EH (cell line): ENCODE measurements around the gene GOLGB1.
"Not testable (repeated sequence)": the region's sequence is repeated elsewhere in the genome, so short reads cannot be mapped to it uniquely, and the experiment has no call there.

Source experiments
- DNase-seq: peaks from one replicate; pipeline ENCODE4 v3.0.0-alpha.2; 2015; ENCODE audit warnings: low read depth

The GOLGB1 gene

DNA sequence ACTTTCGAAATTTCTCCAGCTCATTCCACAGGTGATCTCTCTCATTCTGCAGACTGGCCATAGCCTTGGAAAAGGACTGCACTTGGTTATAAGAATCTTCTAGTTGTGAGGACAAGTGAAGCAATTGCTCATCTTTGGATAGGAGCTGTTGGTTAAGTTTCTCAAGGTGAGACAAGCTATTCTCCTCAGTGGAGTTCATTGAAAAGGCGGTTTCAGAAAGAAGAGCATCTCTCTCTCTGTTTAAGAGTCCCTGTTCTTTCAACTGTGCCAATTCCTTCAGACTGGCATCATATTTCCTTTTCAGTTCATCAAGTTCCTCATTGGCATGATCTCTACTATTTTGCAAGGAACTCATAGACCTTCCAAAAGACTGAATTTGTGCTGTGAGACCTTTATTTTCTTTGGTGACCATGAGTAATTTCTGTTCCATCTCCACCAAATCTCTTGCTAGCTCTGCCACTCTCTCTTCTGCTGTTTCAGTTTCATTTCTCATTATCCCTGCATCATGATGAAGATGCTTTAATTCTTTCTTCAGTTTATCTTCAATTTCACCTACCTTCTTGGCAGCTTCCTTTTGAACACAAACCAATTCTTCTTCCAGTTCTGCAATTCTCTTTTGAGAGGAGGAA is 58.6 kb downstream of the GOLGB1 start:
- DNase-seq = no peak

DNA sequence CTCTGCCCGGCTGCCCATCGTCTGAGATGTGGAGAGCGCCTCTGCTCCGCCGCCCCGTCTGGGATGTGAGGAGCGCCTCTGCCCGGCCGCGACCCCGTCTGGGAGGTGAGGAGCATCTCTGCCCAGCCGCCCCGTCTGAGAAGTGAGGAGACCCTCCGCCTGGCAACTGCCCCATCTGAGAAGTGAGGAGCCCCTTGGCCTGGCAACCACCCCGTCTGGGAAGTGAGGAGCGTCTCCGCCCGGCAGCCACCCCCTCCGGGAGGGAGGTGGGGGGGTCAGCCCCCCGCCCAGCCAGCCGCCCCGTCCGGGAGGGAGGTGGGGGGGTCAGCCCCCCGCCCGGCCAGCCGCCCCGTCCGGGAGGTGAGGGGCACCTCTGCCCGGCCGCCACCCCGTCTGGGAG is 60.8 kb downstream of the GOLGB1 start:
- not testable (repeated sequence) for DNase-seq

DNA sequence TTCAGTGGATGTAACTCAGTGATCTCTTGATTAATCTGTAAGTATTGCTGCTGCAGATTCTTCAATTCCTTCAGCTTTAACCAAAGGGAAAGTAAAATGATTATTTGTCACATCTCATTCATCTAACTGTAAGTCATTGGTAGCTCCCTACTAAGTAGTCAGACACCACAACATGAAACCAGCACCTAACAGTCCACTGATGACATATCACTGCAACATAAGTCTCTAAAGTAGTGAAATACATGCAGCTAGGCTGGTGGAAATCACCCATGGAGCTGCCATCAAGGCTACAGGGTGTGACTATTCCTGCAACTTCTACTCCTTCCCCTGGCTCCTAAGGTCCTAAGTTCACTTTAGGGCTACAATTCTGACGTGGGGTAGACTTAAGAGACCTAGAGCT is 67.7 kb downstream of the GOLGB1 start:
- DNase-seq = no peak

DNA sequence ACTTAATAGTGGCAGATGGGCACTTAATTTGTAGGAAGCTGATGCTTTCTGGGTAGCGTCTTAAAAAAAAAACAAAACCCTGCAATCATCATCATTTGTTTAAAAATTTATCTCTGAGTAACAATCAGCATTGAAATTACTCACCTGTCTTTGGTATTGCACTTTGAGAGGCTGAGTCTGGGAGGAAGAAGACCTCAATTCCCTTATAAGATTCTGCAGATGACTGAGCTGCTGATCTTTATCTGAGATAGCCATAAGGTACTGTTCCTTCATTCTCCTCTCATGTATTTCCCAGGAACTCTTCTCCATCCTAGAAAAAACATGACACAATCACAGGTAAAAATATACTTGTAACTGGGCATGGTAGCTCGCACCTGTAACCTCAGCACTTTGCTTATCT is 72.4 kb downstream of the GOLGB1 start:
- DNase-seq = no peak

DNA sequence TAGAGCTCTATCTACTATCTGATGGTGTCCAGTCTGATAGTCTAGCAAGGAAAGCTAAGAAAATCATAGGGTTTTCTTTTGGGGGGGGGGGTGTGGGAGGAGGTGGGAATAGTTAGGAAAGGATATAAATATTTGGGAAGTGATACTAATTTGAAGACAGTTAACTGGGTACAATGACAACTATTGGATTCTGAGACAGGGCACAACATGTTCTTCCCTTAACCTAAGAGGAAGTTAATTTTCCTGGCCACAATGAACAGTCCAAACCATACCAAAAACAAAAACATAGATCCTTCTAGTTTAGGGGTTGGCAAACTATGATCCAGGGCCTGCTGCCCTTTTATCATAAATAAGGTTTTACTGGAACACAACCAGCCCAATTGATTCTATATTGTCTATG is 78.9 kb downstream of the GOLGB1 start:
- no peak for DNase-seq

DNA sequence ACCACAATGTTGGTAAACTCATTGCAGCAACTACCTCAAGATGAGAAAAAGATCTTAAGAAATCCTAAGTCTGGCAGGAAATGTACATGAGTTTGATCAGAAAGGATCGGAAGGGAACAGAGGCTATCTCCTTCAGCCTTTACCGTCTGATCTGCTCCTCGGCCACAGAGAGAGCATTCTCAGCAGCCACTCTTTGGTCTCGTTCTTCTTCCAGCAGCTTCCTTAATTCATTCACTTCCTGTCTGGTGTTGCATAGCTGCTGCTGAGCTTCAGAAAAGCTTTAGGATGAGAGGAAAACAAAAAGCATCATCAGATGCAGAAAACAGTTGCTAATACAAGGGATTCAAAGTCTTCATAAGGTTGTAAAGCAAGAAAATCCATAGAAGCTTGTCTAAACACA is 82.2 kb downstream of the GOLGB1 start:
- no peak for DNase-seq

DNA sequence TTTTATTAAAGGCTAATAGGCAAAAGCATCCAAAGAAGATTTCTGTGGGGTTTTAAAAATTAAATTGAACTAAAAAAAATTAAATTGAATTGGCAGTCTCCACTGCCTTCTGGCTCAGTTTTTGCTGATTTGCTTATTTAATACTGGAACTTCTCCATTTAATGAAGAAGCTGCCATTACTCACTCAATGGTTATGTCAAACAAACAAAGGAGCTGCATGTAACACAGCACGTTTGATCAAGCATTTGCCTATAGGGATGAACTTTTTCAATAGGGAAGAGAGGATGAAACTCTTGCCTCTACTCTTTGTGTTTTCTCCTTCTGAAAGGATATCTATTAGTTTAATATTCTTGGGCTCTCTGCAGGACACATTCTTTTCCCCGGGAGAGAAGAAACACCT is 84.1 kb downstream of the GOLGB1 start:
- DNase-seq = no peak

DNA sequence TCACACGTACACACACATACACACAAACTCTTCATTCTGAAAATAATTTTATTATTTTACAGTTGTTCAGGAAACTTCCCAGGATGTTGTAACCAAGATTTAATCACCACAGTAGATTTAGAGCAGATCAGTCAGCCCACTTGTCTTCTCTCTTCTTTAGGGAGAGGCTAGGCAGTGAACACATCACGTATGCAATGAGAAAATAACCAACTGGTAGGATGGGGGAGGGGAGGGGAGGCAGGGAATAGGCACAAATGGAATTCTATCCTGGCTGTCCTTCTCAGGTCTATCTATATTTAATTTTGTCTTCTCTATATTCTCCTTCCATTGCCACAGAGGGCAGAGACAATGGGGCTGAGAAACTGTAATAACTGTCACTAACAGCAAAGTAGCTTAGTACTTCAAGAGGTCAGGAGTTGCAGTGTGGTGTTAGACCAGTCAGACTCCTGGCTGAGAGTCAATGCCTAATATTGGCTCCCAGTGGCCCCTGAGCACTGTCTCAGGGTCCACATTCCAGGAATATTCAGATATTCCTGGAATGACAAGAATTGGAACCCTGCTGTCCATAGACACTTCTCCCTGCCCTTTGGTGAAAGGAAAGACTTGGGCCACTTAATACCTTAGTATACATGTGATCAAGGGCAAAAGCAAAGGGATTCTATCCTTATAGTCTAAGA is 86.2 kb downstream of the GOLGB1 start:
- DNase-seq = peak; percentile 25

DNA sequence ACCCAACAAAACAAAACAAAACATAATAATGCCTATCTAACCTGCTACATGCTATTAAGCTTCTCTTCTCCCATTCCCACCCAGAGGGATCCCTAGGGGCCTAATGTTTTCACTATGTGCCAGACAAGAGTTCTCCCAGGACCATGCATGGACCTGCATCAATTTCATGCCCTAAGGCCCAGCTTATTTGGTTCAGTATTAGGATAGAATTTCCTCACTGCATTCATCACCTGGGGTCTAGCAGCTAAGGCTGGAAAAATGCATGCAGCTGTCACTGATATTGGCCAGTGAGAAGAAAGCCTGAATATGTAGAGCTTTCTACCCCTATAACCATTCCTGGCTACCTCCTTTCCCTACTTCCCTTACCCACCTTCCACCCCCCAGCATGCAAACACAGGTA is 86.8 kb downstream of the GOLGB1 start:
- DNase-seq = no peak

DNA sequence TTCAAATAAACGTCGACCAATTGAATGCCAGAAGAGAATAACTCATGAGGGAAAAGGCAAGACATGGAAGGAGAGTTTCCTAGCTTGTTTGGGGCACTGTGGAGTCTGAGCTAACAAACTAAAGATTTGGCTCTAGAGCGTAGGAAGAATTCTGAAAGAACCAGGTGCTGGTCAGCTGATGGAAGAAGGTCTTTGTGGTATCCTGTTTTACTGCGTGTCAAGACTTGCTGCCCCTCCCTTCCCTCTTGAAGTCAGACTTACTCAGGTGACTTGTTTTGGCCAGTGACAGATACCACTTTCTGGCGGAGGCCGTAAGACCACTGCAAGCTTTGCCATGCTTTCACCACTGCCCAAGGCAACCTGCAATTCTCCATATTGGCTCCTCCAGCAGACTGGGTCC is 88.2 kb downstream of the GOLGB1 start:
- DNase-seq = no peak

DNA sequence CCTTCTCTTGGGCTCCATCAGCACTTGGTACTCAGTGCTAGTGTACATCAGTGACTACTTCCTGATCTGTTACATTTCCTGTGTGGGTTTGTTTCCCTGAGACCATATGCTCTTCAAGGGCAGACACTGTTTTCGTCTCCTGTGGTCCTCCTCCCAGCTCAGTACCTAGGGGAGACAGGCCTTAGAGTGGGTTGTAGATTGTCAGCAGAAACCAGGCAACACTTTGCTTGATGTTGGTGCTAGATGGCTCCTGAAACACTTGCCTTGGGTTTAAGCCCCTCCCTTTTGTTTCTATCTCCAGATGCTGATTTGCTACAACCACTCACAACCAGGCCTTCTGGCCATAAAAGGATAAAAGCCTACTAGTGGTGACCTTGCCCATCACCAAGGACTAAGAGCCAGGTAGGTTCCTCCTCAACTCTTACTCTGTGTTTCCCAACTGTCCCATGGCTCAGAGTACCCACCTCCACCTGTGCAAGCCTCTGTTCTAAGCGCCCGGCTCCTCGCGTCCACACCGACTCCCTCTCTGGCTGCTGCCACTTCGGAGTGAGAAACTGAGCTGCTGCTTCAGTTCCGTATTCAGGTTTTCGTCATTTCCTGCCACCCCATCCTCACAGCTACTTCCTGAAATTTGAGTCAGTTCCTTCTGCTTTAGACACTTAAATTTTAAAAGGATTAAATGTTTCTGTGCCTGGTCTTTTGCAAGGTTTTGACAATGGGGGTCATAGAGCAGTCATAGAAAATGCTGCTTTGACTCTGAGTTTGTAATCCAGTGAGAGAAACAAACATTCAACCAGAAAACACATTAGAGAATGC is 89.0 kb downstream of the GOLGB1 start, which contains the start of gene HCLS1:
Gene HCLS1, minus strand, starts transcription at position 548 of the 816 bp plus-strand sequence. CDS start 2,556 bp downstream, outside the sequence.
- DNase-seq = peak; percentile 35

DNA sequence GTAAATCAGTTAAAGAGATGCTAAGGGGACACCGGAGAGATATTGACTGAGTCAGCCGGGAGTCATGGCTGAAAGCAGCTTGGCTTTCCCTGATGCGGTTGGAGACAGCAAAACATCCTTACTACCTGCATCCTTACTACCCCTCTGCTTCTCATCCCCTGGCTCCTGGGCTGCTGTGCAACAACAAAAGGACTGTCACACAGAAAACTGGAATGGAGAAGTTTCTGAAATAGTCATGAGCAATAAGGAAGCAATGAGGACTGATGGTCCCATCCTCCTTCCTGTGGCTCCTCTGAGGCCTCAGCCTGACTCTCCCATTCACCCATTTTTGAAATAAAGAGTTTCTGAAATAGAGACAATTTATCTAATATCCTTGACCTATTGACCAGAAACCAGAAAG is 90.0 kb downstream of the GOLGB1 start:
- no peak for DNase-seq

DNA sequence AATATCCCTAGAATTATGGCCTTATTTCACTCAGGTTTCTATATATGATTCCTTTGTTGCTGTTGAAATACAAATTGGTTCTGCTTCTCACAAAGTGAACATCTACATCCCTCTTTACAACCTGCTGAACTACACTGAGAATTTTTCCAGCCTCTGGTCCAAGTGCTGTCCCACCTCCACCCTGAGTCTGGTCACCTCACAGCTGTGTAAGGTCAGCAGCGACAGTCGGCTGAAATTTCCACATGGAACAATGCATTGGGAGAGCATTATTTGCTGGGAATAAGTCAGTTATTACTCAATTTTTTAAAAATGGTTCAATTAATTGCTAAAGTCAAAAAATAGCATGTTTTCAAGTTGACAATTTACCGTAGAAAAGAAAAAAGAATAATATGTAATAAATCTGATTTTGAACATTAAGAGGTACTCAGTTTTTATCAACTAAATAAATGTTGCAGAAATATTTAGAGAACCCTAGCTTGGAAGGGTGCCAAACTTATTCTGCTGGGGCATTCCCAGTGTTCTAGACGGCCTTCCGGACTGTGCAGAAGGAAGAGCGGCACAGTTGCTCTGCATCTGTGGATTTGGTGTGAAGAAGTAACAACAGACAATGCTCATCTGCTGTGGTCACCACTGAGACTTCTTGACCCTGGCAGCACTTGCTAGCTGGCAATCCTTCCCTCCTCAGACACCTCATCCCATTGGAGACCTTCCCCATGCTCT is 90.7 kb downstream of the GOLGB1 start:
- DNase-seq = no peak

DNA sequence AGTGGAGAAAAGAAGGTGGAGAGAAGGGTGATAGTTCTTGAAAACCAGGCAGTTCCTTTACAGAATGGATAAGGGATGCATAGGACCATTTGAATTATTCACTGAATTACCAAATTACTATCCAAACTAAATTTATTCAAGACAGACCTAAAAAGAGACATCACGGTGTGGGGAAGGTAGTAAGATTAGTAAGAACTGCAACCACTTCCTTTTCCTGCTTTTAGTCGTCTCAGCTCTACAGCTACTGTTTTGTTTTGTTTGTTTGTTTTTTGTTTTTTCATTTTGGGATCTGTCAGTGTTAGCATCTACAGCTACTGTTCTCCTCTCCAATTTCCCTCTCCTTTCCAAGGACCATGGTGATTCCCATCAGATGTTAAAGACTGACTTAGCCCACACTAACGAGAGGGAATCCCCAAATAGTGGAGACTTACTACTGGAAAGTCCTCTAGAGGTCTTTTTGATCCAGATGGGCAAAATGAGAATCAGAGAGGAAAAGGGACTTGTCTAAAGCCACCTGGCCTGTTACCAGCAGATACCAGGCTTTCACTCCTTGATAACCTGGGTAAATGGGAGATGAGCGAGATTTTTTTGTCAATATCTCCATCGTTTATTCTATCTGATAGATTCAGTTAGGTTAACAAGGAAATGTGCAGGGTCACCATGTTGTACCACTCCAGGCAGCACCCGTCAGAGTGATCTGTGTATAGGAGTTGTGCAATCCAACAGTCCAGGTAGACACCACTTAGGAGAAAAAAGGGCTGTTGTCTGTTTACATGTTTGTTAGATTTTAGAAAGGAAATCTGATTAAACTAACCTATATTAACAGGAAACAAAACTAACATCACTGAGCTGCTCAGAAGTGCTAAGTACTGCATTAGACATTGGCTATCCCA is 94.8 kb downstream of the GOLGB1 start:
- DNase-seq = no peak

DNA sequence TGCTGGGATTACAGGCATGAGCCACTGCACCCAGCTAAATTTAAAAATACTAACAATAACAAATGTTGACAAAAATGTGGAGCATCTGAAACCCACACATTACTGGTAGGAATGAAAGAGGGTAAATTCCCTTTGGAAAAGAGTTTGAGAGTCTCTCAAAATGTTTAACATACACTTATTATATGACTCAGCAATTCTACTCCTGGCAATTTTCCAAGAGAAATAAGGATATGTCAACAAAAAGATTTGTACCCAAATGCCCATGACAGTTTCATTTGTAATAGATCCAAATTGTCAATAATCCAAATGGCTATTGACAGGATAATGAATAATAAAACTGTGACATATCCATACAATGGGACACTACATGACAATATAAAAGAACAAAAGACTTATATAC is 97.9 kb downstream of the GOLGB1 start:
- peak; percentile 24 for DNase-seq

DNA sequence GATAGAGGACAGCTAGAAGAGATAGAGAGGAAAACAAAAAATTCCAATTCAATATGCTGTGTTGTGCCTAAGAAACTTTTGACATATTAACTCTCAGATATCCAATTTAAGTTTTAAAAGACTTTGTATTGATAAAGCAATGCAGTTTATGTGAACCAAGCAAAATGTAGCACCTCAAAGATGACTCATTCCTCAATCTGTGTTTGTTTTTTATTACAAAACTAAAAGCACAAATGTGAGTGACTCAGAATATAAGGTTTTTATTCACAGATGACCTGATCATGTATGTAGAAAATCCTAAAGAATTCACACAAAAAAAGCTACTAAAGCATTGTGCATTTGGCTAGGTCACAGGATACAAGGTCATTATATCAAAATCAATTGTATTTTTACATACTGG is 99.9 kb downstream of the GOLGB1 start:
- peak; percentile 8 for DNase-seq

DNA sequence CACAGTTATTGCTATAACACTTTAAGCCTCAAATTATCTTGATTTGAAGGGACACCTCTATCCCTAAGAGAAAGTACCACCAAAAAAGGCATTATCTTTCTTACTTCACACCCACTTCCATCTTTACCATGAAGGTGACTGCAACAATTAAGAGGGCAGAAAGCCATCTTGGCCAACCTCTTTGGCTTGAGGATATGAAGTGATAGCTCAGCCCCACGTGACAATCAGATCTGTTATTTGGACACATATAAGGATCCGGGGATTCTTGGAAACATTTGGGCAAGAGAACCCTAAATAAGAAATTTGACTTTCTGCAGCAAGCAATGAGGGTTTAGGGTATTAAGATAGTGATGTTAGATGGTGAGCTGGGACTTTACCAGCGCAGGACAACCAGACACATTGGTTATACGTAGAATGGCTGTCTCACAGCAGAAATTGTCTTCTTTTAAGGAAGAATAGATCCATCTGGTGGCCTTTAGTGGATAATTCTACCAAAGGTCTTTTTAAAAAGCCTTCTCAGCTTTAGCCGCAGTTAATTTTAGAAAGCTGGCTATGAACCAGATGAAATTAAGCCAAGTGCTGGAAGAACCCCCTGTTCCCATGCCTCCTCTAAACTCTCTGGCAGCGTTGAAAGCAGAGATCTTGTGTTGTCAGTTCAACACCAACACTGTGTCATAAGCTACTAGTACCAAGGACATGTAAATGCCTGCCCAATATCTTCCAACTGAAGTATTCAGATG is 101.2 kb downstream of the GOLGB1 start:
- DNase-seq = no peak

DNA sequence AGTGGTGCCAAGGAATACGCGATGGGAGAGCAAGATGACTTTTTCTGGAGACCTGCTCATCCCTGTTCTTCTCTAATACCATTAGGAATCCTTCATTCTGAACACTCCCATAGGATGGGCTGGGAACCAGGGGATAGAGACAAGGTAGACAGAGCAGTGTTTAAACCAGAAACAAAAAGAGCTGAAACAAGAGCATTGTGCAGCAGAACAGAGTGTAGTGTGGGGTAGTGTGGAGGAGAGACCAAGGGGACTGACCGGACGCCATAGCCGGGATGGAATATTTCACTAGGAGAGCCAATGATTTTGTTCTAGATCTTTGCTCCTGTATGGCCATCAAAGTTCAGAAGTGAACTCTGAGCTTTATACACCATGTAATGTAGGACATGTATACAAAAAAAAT is 104.5 kb downstream of the GOLGB1 start:
- DNase-seq = no peak

DNA sequence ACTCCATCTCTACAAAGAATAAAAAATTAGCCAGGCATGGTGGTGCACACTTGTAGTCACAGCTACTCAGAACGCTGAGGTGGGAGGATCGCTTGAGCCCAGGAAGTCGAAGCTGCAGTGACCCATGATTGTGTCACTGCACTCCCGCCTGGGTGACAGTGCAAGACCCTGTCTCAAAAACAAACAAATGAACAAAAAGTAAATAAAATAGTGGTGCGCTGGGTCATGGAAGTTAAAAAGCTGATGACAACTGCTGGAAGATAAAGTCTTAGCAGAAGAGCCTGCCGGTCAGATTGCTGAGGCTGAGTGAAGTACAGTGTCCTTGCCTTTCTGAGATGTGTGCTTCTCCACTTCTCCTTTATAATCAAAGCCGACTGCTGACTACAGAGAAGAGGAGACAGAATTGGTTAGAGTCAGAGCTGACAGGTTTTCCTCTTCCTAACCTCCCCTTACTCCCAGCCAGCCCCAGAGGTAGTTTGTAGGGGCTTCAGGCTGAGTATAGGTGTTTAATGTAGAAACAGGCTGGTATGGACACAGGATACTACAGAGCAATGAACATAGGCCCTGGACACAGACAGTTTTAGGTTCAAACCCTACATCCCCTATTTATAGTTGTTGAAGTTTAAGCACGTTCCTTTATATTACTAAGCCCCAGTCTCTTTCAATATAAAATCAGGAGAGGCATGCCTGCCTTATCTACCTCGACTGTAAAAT is 106.8 kb downstream of the GOLGB1 start:
- DNase-seq = no peak

DNA sequence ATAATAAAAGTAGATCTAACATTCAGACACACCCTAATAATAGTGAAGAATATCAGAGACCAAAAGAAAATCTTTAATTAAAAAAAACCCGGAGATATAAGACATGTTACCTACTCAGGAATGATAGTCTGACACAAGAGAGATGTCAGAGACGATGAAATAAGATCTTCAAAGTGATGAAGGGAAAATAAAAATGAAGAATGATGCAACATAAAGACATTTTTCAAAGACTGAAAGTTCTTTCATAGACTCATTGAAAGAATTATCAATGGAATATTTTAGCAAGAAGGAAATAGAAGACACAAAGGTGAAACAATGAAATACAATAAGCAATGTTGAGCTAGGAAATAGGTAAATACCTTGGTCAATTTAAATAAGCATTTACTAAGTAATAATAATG is 108.4 kb downstream of the GOLGB1 start:
- no peak for DNase-seq
